ENCODE results near the gene GUCA1C.

GUCA1C gene

GRCh38 chr3:108972482-108972881 lies 18.8 kb upstream of the GUCA1C start:
- TF ChIP-seq, protein P1, sequence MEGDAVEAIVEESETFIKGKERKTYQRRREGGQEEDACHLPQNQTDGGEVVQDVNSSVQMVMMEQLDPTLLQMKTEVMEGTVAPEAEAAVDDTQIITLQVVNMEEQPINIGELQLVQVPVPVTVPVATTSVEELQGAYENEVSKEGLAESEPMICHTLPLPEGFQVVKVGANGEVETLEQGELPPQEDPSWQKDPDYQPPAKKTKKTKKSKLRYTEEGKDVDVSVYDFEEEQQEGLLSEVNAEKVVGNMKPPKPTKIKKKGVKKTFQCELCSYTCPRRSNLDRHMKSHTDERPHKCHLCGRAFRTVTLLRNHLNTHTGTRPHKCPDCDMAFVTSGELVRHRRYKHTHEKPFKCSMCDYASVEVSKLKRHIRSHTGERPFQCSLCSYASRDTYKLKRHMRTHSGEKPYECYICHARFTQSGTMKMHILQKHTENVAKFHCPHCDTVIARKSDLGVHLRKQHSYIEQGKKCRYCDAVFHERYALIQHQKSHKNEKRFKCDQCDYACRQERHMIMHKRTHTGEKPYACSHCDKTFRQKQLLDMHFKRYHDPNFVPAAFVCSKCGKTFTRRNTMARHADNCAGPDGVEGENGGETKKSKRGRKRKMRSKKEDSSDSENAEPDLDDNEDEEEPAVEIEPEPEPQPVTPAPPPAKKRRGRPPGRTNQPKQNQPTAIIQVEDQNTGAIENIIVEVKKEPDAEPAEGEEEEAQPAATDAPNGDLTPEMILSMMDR (IDR thresholded peaks at IDR 0.05; ENCODE audit: control extremely low read depth, extremely low read depth, low read depth, missing control alignments) = no peak
- POLR2A ChIA-PET = no interaction called here
- CTCF ChIA-PET = interaction anchor here (1.1 kb wide), 1 partner anchor 8 kb away, joined by 3 read pairs; no protein-coding TSS in a partner anchor

GRCh38 chr3:108970561-108970960 lies 16.9 kb upstream of the GUCA1C start:
- CTCF ChIA-PET = interaction anchor here (0.8 kb wide), 1 partner anchor 53 kb away, joined by 3 read pairs; no protein-coding TSS in a partner anchor

More at GRCh38 chr3:108972482-108972881, 18.8 kb upstream of the GUCA1C start:
- DNase-seq (ENCODE audit: extremely low spot score) = no peak

GRCh38 chr3:108966773-108967172 lies 13.1 kb upstream of the GUCA1C start:
- ChIA-PET POLR2A (no interaction called here), CTCF (interaction anchor here (1.1 kb wide), 1 partner anchor 10 kb away, joined by 4 read pairs; no protein-coding TSS in a partner anchor)
- no peak for DNase-seq (ENCODE audit: extremely low spot score)
- TF ChIP-seq, protein P1 (IDR thresholded peaks at IDR 0.05; ENCODE audit: control extremely low read depth, extremely low read depth, low read depth, missing control alignments) = no peak

More at GRCh38 chr3:108970561-108970960, 16.9 kb upstream of the GUCA1C start:
- no peak for DNase-seq (ENCODE audit: extremely low spot score)
- TF ChIP-seq, protein P1 (IDR thresholded peaks at IDR 0.05; ENCODE audit: control extremely low read depth, extremely low read depth, low read depth, missing control alignments) = no peak
- POLR2A ChIA-PET = no interaction called here

DNA sequence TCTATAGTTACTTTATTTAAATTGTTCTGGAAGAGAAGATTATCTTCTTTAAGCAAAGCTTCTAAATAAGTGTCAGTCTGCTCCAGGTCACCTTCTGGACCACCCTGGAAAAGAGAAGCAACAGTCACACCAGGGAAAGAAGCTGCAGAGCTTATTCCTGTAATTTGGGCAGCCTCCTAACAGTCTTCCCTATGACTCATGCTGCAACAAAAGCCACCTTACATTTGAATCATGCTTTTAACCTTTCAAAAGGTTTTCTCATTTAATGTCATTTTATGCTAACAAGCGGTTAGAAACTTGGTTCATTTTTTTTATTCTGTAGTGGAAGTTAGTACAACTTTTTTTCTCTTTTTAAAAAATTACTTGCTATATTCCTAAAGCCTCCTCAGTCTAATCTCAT lies 5.3 kb upstream of the GUCA1C start:
- ChIA-PET CTCF (interaction anchor here (1.4 kb wide), 1 partner anchor 12 kb away, joined by 5 read pairs; no protein-coding TSS in a partner anchor), POLR2A (no interaction called here)
- no peak for DNase-seq (ENCODE audit: extremely low spot score)
- TF ChIP-seq, protein P1 (IDR thresholded peaks at IDR 0.05; ENCODE audit: control extremely low read depth, extremely low read depth, low read depth, missing control alignments) = no peak

- DNase-seq (ENCODE audit: extremely low spot score) = no peak
- ChIA-PET CTCF (interaction anchor here (1.2 to 2.1 kb wide), 2 partner anchors 18 to 38 kb away, joined by 3 to 5 read pairs; no protein-coding TSS in a partner anchor), POLR2A (no interaction called here)
- TF ChIP-seq, protein P1 (IDR thresholded peaks at IDR 0.05; ENCODE audit: control extremely low read depth, extremely low read depth, low read depth, missing control alignments) = no peak
These were observed 469 bp downstream of the GUCA1C start for GRCh38 chr3:108953210-108953609.

- DNase-seq (ENCODE audit: extremely low spot score) = no peak
- ChIA-PET CTCF (interaction anchor here (1.2 to 2.1 kb wide), 2 partner anchors 10 to 37 kb away, joined by 3 to 5 read pairs; no protein-coding TSS in a partner anchor), POLR2A (no interaction called here)
- TF ChIP-seq, protein P1 (IDR thresholded peaks at IDR 0.05; ENCODE audit: control extremely low read depth, extremely low read depth, low read depth, missing control alignments) = no peak
These were observed 1.7 kb downstream of the GUCA1C start for GRCh38 chr3:108951820-108952501.

Data from GM10248 (cell line).